NCI-H82 (cell line): Measurements from ENCODE around the gene POMP.
"Not testable (repeated sequence)": the region's sequence is repeated elsewhere in the genome, so short reads cannot be mapped to it uniquely, and the experiment has no call there.

Source experiments
- DNase-seq: peaks from one replicate; lab custom pipeline; 2025; lab: John Stamatoyannopoulos, UW

The POMP gene

GRCh38 chr13:28637714-28638355, 21.1 kb upstream of the POMP start:
- DNase-seq, result no peak

DNA sequence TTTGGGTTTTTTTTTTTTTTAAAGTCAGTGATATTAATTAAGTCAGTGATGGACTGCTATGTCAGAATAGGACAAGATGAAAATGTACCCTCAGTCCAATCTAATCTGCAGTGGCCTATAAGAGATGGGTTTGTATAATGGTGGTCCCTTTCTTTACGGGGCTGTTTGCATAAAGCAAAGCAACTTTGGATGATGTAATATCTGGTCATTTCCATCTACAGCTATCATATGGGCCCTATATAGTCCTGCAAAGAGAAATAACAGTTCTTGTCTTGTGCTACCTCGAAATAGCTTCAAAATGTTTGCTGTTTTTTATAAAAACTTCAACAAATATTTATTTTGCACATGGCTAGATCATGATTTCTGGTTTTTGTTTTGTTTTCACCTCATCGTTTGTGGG, 20.2 kb upstream of the POMP start:
- no peak for DNase-seq

DNA sequence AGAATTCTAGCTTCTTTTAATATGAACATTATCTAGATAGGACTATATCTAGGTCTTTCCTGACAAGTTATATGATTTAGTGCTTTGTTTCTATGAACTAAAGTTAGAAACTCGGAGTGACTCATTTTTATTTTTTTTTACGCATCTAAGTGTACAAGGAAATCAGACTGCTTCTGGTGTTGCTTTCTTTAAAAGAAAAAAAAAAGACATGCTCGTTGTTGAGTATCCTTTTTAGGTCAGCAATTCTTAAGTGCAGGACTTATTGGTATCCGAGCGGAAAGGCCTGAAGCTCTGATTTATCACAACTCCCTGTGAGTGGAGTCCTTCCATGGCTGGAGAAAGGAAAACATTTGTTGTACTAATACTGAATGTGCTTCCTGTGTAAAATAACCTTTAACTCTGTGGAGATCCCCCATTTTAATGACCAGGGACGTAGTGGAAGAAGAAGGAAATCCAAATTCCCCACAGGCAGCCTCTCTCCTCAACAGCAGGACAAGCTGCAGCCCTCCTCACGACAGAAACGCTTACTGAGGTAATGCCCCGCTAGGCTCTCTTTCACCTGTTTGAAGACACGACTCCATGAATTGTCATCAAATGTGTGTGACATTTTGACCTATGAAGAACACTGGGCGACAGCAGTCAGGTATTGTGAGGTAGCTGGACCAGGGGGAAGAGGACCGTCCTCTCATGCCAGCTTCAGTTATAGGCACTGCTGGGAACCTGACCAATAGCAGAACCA, 17.9 kb upstream of the POMP start:
- no peak for DNase-seq

GRCh38 chr13:28641600-28641926, 17.4 kb upstream of the POMP start:
- DNase-seq, result no peak

- no peak for DNase-seq
These were observed 8.6 kb upstream of the POMP start for GRCh38 chr13:28650284-28650683.

- no peak for DNase-seq
These were observed 7.0 kb upstream of the POMP start for GRCh38 chr13:28651810-28652401.

DNA sequence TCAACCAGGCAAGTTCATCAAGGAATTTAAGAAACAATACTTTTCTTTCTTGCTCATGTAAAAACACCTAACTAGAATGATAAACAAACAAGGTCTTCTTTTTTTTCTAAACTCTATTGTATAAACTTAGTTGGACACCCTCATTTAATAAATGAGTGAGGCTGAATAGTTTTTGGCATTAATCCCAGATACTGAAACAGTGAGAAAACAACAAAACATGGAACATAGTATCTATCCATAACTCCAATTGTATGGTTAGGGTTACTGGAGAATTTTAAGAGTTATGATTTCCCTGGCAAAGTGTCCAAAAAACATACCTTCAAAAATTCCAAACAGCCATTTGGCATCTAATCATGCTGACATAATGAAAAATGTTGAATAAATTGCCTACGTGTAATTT, 5.8 kb upstream of the POMP start:
- no peak for DNase-seq

- no peak for DNase-seq
These were observed 4.7 kb upstream of the POMP start for GRCh38 chr13:28654276-28654675.

DNA sequence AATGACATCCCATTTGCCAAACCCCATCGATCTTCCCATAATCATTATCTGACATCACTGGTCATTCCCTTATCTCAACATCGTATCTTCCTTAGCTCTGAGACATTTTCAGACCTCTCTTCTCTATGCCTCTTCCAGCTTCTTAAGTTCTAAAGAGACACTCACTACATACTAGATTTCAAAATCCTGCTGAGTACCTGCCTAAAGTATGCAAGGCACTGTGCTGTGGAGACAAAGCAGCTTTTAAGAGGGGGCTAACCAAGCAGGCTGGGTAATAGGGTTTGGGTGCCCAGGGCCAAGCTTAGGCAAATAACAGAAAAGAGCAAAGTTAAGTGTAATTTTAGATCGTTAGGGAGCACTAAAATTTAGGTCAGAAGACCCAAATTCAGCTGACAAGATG, 3.4 kb upstream of the POMP start:
- peak; percentile 17 for DNase-seq

DNA sequence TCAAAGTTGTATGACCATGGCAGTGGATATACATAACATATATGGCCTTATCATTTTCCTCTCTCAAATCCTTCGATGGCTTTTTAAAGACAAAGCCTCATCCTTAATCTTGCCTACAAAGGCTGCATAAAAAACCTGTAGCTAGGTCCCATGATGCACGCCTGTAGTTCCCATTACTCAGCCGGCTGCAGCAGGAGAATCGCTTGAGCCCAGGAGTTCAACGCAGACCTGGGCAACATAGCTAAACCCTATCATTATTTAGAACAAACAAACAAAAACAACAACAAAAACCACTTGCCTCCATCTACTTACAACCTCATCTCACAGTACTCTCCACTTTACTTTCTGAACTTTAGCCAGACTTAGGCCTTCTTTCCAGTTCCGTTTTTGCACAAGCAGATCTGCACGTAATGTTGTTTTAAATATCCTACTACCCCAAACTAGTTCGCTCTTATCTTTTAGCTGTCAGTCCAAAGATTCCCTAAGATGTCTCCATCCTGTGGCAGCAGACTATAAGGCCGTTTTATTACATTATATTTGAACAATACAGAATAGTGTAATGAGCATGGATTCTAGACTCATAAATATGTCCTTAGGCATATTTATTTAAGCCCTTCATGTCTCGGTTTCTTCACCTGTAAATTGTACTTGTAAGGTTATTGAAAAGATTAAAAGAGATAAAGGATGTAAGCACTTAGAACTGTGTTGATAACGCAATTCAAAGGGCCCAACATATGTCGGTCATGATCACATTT, 969 bp upstream of the POMP start:
- peak; percentile 25 for DNase-seq

GRCh38 chr13:28658539-28658795, 463 bp upstream of the POMP start:
- peak; percentile 53 for DNase-seq

- no peak for DNase-seq
These were observed 666 bp downstream of the POMP start for GRCh38 chr13:28659621-28659970.

GRCh38 chr13:28666897-28667488, 8.1 kb downstream of the POMP start:
- DNase-seq, result no peak

- no peak for DNase-seq
These were observed 12.3 kb downstream of the POMP start for GRCh38 chr13:28671126-28671792.

DNA sequence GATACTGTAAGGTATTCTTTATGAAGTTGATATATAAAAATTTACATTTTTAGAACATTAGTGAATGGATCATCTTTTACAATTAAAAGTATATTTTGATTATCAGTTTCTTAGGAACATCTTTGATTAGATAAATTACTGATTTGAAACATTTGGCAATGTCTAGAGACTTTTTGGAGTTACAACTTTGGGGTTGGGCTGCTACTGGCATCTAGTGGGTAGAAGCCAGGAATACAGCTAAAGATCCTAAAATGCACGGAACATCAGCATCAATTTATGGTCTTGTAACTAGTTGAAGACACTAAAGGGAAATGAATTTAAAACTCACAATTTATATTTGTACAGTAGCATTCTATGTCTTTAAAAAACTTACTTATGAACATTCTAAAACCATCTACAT, 19.9 kb downstream of the POMP start:
- no peak for DNase-seq

DNA sequence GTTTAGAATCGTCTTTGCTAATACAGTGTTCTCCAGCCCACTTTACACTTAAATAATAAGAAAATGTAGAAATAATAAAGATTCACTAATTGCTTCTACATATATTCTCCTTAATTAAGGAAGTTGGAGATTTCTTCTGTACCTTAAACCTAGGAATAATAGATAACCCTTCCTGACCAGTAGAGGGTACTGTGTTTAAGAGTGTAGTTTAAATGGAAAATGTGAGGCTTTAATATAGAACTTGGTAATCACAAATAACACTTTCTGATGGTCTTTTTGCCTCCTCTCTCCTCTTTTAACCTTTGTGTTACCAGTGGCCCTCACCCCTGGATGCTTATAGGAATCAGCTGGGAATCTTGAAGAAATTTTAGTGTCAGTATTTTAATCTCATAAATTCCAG, 20.7 kb downstream of the POMP start:
- DNase-seq, result no peak

DNA sequence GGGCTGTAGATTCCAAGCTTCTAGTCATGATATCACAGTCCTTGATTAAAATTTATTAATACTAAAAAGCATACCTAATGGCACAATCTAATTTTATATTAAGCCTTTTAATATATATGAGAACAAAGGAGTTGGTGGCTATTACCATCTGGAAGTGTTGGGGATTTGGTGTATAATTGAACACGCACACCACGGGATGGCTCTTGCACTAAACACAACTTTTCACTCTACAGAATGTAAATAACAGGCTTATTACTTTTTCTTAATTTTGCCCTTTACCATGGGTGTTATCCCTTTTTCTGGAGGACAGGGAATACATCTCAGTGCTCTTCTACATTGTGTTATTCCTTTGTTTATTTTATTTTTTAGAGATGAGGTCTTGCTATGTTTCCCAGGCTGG, 21.6 kb downstream of the POMP start:
- no peak for DNase-seq

DNA sequence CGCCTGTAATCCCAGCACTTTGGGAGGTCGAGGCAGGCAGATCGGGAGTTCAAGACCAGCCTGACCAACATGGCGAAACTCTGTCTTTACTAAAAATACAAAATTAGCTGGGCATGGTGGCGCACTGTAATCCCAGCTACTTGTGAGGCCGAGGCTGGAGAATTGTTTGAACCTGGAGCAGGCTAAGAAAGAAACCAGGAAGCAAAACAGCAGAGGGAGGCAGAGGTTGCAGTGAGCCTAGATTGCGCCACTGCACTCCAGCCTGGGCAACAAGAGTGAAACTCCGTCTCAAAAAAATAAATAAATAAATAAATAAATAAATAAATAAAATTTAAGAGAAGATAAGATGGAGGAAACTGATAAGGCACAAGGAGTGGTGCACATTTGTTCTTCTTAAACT, 24.2 kb downstream of the POMP start:
- not testable (repeated sequence) for DNase-seq

DNA sequence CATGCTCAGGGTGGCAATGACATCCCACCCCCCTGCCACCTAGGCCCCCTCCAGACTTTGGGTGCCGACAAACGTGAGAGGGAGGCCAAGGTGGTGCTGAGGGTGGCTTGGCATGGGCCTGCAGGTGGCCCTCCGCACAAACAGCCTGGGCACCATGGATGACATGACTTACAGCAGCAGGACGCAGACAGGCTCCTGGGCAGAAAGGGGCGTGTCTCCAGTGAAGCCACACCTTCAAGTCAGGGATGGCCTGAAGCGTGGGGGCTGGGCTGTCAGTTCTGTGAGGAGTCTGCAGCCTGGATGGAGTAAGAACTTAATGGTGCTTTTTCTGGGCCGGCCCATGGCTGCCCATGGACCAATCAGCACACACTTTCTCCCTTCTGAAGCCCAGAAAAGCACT, 25.3 kb downstream of the POMP start:
- DNase-seq, result peak; percentile 57

- DNase-seq, result no peak
These were observed 26.2 kb downstream of the POMP start for GRCh38 chr13:28685114-28685513.

GRCh38 chr13:28685892-28686291, 27.0 kb downstream of the POMP start:
- DNase-seq, result no peak
